GM20431 (cell line): Measurements from ENCODE around the gene PAX3.

Source experiments
- in situ Hi-C: fragments of 300-500 bp; cut with MseI, MboI; formaldehyde crosslinking; loops from one replicate; pipeline ENCODE4 v1.15.0; 2020; ENCODE audit warnings: low sequenced_read_pairs; ENCODE audit not compliant: unreplicated experiment

PAX3 gene

DNA sequence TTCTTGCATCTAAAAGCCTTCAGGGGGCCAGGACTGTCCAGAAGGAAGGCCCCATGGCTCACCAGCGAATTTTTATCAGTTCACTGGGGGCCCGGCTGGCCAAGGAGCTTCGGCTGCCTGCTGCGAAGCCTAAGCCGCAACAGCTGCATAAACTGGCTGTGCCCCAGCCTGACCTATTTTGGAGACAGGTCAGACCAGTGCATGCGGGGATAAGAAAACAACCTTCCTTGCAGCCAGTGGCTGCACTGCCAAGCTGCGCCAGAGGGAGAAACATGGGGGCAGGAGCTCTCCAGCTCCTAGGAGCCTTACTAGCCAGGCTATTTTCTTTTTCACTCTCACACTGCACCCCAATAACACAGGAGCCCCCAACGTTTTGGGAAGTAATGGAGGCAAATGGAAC is 15.2 kb downstream of the PAX3 start:
- in situ Hi-C loops: no loop called here

DNA sequence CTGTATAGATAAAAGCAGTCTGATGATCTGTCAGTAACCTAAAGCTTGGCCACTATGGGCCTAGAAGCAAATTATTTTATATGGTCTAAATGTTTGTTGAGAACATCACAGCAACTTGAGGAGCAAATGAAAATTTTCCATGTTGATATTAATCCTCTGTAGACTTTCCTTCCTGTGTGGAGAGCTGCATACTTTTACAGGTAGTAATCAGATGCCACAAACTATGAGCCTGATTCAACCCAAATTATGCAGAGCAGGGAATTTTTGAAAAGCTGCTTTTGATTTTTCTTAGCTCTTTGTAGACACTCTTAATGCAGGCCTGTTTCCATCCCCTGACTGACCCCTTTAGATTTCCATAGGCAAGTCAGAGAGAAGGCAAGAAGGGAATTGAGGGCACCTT is 17.3 kb downstream of the PAX3 start:
- in situ Hi-C loops: no loop called here

DNA sequence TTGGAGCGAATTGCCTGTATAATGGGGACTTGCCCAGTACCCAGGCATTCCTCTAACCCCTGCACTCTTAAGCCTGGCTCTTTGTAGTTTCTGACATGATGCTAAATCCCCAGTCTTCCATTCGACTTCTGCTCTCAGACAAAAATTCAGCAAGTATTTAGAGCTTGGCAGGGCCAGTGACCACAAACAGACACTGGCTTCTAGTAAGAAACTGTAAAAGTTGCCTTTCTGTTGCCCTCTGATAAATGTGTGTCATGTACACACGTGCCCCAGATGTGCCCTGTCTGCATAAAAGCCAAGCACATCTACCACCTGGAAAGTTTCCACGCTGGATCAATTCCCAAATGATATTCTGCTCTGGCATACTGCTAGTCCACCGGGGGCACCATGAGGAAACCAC is 18.0 kb downstream of the PAX3 start:
- in situ Hi-C loops: no loop called here

DNA sequence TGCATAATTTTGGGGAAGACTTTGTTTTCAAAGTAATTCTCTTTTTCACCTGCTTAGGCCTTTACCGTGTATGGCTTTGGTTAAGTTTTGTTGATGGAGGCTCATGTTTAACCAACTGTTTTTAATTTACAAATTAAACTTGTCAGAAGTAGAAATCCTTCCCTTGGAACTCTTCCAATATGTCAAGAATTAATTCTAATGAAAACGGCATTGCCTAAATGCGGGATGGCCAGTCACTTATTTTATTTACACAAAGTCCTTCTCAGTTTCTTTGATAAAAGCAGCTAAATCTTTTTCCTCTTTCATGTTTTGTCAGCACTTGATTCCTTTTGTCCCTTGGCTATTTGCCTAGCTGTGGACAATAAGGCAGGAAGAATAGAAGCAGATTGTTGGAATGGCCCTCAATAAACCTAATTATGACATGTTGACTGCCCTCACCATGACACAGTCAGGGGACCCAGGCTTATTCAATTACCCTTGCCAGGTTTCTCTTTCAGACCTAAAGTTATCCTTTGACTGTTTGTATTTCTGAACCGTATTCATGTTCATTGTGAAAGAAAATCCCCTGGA is 26.3 kb downstream of the PAX3 start:
- in situ Hi-C loops: no loop called here

DNA sequence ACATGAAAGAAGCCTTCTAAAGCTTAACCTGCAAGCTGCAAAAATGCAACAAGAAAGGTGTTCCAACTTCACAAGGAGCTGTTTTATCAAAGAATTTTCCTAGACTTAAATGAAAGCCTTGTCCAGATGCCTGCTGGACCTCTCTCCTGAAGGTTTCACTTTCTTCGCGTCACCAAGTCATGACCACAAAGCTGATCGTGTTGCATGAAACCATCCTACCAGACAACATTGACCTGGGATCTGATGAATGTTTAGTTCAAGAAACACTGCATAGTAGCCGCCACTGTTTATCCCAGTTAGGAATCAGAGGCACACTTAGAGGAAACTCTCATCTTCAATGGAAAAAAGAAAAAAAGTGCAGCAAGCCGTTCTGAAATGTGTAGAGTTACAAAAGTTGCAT is 26.9 kb downstream of the PAX3 start:
- in situ Hi-C loops: no loop called here

DNA sequence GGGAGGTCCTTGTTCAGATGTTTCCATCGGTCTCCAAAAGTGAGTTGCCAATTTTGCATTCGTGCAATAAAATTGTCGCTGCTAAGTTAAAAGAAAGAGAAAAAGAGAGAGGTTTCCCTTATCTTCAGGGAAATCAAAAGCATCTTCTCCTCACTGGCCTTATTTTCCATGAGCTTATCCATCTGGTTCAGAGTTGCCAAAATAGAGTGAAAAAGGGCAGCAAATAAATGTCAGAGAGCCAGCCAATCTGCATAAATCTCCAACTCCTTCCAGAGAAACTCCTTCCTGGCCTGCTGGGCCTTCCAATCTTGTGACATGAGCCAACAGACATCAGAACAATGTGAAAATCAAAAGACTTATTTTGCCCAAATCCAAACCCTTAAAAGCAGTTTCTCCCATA is 28.4 kb downstream of the PAX3 start:
- in situ Hi-C loops: no loop called here

DNA sequence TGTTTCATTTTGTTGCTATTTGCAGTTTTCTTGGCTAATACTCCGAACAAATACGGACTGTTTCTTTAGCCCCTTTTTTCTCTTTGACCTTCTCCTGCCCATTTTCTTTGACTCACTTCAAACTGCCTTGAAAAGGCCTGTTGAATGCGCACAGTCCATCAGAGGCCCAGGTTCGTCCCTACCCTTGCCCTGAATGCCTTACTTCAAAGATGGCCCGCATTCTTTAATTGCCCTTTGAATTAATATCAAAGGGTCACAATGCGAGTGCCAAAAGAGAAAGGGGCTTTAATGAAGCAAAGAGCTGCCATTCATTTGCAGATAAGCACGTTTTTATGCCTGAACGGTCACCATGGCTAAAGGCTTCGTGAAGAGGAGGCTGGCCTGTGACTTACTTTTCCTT is 29.7 kb downstream of the PAX3 start:
- in situ Hi-C loops: no loop called here

DNA sequence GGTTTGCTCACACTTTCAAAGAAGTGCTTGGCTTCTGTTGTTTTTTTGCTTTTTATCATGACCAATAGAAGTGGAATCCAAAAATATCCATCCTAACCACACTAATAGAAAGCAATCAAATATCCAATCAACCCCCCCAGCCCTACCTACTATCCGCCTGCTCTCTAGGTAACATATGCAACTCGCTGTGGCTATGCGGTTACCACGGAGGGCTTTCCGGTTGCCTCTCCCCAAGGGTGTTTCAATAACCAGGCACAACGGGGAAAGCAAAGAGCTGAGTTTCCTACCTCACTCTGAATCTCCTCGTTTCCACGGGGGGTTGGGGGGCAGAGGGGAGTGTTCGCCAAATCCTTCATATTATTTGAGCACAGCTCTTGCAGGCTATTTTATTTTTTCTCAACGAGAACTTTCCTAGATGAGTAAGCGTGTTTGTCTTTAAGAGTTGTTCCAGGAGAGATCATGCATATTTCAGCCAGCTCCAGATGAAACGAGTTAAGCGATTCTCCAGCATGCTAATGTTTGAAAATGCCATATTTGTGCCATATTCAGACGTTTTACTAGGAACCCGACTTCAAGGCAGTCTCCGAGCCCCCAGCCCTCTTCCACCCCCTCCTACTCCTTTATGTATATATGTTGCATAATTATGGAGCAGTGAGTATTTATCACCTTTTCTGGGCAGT is 30.3 kb downstream of the PAX3 start:
- in situ Hi-C loops: no loop called here

DNA sequence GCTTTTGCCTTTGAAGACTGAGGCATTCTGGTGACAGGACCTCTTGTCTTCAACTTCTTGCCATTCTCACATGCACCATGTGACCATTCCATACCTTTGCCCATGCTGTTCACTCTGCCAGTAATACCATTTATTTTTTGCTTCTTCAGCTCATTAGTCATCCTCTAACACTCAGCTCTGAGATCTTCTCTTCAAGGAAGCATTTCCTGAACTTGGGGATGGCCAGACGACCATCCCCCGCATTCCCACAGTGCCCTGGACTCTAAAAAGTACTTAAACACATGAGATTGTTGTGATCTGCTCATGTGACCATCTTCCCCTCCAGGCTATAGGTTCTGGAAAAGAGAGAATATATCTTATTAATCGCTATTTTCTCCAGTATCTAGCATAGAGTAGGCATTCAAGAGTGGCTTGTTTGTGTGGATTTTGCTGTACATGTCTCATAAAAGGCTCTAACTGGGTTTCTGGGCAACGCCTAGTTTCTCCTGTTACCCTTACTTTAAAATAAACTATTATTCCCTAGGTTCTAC is 33.9 kb downstream of the PAX3 start:
- in situ Hi-C loops: no loop called here

DNA sequence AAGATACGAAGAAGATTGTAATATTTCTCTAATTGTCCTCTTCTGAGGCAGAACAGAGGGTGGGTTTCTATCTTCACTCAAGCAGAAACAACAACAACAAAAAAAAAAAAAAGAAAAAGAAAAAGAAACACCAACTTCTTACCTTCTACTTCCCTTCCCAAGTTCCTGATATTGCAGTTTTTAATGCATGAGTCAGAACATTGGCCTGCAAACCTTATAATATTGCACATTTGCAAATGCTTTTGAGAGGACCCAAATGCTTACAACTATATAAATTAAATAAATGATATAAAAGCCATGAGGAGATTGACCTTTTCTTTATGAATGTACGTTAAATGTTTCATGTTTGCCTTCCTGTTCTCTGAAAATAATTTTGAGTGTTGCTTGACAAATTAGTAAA is 37.3 kb downstream of the PAX3 start:
- in situ Hi-C loops: no loop called here

DNA sequence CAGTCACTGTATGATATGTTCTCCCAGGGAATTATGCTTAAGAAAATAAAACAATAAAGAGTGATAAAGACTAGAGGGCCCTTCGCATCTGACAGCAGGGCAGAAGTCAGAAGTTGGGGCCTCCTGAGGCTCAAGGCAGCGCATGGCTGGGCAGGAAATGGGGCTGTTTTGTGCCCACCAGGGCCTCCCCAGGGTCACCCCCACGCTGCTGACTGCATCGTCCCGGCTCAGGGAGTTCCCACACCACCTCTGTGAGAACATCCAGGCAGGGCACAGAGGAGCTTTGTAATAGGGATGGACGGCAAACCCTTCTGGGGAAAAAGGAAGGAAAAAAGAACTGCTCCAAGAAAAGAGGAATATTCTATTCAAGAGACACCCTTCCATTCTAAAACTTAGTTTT is 41.2 kb downstream of the PAX3 start:
- in situ Hi-C loops: no loop called here

DNA sequence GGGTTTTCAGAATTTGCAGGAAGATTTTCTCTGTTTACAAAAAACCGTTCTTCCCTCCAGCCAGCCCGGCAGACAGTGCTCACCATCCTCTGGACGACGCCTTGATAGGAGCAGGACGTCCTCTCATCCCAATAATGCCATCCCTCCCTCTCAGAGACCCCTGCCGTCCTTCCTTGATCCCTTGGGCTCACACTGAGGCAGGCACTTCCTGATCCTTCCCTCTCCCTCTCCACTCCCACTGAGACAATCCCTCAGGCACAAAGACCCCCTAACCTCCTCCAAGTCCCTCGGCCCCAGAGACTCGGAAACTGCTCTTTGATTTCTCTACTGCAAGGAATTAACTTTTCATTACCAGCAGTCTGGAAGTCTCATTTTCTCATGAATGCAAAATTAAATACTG is 42.5 kb downstream of the PAX3 start:
- in situ Hi-C loops: no loop called here

DNA sequence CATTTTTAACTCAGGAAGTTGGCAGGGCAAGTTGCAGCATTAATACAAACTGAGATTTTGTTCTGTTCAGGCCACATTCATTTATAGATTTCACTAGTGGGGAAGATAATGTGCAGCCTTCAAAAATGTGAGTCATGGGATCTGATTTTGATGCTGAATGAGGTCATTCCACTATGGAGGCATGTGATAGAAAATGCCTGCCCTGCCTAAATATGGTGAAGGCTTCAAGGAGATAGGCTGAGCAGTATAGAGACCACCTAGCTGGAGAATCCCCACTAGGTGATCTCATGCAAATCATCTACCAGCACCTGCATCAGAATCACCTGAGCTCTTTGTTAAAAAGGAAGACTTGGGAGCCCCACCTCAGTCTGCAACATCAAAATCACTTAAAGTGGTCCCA is 43.7 kb downstream of the PAX3 start:
- in situ Hi-C loops: no loop called here

DNA sequence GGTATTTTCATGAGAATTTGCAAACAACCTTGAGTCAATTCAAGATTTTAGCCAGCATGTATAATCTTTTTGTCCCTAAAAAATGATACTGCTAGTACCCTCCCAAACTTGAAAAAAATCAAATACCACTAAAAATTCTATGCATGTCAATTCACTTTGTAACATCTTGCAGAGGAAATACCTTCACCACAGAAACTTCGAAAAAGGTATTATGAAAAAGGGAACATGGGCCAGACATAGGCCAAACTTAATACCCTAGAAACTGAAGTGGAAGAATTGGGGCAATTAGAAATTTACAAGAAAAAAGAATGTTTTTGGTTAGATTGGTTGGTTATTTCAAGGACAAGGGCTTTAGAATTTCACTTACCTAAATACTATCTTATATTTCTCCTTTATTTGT is 48.5 kb downstream of the PAX3 start:
- in situ Hi-C loops: no loop called here

DNA sequence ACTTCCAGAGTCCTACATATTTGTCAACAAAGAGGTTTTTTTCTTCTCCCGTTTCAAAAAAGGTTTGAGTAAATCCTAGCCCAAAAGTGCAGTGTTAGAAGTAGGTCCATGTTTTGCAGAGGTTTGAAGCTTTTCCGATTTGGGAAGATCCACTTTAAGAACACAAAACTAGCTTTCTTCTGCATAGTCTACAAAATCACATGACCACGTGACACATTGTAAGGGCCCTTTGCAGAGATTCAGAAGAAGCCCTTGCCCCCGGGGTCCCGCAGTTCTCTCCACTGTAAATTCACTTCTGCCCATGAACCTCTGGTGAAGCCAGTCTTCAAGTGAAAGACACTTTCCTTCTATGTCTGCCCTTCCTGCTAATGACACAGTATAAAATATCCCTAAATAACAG is 49.4 kb downstream of the PAX3 start:
- in situ Hi-C loops: no loop called here

DNA sequence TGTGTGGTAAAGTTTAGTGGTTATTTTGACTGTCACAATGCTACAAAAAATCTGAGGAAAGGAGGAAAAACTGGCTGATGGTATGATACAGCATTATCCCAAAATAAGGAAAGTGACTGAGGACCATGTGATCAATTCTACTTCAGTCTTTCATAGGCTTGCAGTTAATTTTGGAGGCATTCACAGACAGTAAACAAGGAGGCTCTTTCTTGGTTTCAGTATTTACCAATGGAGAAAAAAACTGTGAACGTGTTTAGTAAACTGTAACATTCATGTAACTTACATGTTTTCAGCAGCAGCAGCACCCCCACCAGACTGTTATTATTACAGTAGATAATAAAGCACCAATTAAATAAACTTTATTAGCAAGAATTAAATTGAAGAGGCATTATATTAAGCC is 50.0 kb downstream of the PAX3 start:
- in situ Hi-C loops: no loop called here

DNA sequence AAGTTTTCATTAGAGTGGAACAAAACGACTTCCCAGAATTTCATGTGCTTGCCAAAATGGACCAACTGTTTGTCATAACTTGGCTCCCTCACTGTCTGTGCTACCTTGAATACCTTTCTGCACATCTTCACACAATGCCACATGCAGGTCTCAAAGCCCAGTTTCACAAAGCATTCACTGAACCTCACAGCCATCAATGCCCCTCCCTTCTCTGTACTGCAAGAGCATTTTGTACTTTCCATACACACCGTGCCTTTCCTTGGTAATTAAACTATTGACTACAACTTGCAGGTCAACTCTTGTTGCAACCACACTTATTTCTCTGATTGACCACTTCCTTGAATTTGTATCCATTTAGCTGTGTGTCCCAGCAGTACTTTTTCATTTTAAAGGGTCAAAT is 50.5 kb downstream of the PAX3 start:
- in situ Hi-C loops: no loop called here

DNA sequence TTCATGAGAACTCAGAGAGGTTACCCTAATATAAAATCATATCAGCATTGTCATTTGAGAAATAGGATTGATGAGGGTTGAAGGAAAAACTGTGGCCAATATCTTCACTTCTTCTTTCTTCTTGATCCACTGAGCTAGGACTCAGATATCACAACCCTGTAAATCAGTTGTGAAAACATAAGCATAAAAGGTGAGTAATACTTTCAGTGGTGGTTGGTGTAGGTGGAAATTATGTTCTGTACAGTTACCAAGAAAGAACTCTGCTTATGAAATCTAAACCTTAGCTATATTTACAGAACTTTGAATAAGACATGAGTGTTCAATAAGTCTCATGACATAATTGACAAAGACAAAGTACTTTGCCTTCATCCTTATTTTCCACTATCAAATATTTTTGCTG is 56.3 kb downstream of the PAX3 start:
- in situ Hi-C loops: no loop called here

DNA sequence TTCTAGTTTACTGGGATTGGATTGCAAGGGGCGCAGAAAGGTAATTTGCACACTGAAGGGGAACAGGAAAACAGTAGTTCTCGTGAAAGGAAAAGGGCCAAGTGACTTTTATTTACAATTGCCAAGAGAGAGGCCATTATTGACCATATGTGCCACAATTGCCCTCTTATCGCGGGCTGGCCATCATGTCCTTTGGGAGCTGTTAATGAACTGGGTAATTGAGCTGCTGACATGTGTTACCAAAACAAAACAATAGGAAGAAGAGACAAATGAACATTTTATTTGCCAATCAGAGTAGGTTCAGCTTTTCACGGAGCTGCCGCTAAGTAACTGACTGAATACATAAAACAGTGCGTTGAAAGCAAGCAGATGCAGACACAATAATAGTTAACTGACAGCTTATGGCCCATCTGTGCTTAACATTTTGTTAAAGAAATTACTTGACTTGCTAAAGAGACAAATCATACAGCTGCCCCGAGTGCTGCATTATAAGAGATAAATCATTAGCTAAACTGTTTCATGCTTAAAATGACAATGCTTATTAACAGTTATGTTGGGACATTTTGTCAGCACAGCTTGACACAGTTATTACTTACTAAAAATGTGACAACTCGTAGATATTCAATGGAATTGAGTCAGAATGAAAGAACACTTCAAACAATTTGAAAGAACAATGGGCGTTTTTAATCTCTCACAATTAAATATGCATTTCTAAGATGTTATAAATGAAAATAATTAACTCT is 57.5 kb downstream of the PAX3 start:
- in situ Hi-C loops: no loop called here

DNA sequence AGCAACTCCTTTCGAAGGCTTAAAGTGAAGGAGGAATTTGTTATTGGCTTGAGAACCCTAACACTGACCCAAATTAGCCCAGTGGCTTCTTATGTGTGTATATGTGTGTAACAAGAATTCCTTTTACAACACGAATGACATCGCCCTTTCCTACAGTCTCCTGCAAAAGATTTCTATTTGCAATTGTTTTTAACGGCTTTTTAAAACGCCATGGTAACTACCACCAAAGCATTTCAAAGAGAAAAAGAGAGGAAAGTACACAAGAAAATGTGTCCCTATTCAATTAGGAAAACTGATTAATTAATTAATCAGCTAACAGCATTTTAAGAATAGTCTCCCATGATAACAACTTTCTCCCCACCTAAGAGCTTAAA is 58.1 kb downstream of the PAX3 start:
- in situ Hi-C loops: no loop called here

DNA sequence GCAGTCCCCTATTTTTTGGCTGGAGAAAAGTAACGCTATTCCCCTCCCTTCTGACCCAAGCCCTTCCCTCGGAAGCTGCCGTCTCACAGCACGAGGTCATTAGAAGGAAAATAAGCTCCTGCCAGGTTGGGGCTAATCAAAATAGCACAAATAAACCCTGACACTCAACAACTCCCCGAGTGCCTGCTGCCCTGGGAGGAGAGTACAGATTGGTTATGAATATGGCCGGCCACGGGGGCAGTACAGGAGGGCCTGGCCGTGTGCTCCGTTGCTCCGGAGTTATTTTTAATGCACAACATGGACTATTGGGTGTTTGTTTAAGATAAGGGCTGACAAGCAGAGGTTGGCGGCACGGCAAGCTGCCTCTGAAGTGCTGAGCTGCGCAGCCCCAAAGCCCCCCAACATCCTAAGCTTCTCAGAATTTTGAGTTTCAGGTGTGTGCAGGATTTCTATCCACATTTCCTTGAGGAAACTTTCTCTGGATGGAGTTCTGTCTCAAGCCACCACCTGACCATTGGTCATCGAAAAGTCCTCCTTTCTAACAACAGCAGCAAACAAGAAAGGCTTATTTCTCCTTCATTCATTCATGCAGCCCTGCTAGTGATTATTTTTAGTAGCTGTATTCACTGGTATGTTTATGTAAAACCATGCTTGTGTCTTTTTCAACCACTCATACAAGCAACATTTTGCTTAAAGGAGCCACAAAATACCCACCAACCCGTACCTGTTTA is 58.7 kb downstream of the PAX3 start:
- in situ Hi-C loops: no loop called here
